GM18868 (cell line): ENCODE data around the gene SARNP.
"Not testable (repeated sequence)": the region's sequence is repeated elsewhere in the genome, so short reads cannot be mapped to it uniquely, and the experiment has no call there.

ENCODE experiments used
- ATAC-seq: cut with Tn5 transposase; IDR thresholded peaks from one replicate; pipeline ENCODE4 v1.9.1; 2021; ENCODE audit warnings: mild to moderate bottlenecking, moderate library complexity; ENCODE audit not compliant: unreplicated experiment

Gene SARNP

GRCh38 chr12:55839345-55840140, 22.0 kb upstream of the SARNP start:
- no peak for ATAC-seq

DNA sequence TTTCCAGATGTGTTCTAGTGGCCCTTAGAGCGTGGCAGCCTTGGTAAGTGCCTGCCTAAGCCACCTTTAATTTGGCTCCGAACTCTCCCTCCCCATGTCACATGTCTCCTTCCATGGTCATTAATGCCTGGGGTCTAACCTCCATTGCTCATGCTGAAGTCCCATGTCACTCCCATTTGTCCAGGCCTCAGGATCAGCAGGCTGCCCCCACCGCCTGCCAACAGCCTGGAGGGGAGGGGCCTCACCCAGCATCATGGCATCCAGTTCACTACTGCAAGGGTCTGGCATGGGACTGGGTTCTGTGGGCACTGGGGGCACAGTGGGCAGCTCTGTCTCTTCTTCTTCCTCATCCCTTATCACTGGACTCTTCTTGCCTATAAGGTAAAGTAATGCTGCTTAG, 20.8 kb upstream of the SARNP start:
- ATAC-seq = no peak

- ATAC-seq = not testable (repeated sequence)
Observed at GRCh38 chr12:55834400-55834799, 16.9 kb upstream of the SARNP start.

DNA sequence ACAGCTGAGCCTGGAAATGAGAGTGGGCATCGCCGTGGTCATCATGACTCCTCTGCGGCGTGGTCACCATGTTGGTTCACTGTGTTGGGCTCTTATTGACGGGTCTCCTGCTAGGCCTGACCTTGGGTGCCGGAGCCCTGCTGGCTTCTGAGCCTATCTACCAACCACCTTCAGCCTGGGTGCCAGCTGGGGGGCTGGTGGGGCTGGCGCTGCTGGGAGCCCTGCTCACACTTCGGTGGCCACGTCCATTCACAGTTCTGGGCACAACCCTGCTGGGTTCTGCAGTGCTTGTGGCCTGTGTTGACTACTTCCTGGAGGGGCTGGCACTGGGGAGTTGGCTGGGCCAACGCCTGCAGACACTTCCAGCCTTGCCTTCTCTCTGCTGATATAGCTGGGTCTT, 15.5 kb upstream of the SARNP start:
- ATAC-seq = no peak

DNA sequence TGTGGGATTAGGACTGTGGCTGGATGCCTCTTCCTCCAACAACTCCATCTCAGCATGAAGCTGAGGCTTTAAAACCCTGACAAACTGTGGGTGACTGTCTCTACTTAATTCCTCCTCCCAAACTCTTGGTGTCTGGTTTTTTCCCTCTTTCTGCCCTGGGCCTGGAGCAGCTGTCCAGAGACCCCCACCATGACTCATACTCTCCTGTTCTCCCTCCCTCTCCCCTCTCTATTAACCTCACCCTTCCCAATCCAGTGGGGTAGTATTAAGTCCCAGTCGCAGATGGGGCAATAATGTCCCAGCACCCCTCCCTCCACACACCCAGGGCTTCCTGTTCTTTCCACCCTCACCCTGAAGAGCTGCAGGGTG, 13.9 kb upstream of the SARNP start:
- ATAC-seq = no peak

DNA sequence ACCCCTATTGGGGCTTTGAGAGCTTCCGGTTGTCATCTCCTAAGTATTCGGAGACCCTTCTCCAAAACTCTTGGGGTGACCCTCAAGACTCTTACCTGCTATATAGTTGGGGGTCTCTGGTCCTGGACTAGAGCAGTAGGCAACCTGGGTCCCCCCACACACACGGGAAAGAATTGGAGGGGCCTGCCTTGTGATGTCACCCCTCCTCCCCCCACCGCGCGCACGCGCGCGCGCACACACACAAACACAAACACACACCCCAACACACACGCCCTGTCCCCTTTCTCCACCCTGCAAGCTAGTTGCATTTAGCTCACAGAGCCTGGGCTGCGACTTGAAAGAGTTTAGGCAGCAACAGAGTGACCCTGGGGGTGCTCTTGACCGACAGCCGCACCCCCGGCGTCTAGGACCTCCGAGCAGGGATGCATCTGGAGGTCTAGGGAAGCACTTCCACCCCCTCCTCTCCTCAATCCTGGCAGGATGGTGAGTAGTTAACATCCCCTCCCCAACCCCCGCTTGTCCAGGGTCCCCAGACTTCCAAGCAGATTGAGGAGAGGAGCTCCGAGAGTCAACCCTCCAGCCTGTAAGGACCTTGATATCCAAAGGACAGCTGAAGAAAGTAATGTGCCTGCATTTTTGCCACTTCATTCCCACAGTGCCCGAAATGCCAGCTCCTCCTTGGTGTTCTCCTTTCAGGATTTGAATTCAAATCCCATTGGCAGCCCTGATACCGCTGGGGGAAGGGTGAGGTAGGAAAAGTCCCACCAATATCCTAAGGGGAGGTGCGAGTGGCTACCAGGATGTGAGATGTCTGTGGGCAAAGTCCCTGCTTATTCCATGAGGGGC, 13.3 kb upstream of the SARNP start:
- ATAC-seq = no peak

GRCh38 chr12:55829967-55830600, 12.6 kb upstream of the SARNP start:
- peak; percentile 22 for ATAC-seq

DNA sequence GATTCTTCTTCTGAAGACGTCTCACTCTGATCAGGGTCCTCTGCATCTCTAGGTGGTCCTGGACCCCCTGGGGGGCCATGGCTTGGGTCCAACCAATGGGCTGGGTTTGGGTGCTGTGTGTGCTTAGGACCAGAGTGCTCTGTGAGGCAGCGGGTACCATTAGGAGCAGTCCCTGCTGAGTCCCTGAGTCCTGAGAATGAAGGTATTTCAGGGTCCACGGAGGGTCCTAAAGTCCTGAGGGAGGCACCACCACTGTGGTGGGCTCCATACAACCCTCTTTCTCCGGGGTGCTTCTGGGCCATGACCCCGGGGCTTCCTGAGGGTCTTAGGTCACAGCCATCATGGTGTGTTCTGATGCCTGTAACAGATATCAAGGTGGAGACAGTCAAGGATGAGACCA, 10.8 kb upstream of the SARNP start:
- ATAC-seq = no peak

DNA sequence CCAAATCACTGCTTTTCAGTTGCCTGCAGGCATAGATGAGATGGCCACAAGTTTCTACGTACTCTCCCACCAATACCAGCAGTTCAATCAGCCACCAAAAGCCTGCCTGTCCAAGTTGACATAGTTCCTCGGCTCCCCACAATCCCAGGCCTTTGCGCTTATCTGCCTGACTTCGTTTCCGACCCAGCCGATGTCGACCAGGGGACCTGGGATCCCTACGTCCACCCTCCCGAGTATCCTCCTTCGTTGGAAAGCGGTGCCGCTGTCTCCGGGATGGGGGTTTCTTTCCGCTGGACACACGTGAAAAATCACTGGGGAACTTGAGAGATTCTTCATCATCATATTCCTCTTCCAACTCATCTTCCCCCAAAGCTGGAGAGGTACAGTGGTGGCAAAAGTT, 10.3 kb upstream of the SARNP start:
- no peak for ATAC-seq

DNA sequence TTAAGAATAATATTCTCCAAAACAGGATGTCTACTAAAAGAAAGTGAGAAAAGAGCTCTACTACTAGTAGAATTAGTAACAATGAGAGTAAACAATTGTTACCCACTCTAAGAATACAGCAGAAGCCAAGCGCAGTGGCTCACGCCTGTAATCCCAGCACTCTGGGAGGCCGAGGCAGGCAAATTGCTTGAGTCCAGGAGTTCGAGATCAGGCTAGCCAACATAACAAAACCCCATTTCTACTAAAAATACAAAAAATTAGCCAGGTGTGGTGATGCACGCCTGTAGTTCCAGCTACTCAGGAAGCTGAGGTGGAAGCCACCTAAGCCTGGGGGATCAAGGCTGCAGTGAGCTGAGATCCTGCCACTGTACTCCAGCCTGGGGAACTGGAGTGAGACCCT, 7.2 kb upstream of the SARNP start:
- no peak for ATAC-seq

- no peak for ATAC-seq
Observed at GRCh38 chr12:55823419-55823818, 5.9 kb upstream of the SARNP start.

- ATAC-seq = no peak
Observed at GRCh38 chr12:55822228-55822627, 4.7 kb upstream of the SARNP start.

DNA sequence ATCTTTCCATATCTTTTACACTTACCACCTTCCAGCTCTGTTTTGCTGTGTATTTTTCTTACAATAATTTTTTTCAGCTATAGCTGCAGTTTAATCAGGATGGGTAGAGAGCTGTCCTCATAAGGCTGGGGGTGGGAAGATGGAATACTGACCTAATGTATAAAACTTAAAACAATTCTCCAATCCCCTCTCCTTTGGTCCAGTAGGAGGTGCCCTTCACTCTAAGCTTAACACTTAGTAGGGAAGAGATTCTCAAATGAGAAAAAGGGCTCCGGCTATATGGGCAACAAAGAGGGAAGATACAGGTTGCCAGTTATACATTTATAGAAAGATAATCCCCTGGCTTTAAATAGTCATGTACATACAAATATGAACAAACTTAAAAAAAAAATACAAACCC, 3.2 kb upstream of the SARNP start:
- no peak for ATAC-seq

DNA sequence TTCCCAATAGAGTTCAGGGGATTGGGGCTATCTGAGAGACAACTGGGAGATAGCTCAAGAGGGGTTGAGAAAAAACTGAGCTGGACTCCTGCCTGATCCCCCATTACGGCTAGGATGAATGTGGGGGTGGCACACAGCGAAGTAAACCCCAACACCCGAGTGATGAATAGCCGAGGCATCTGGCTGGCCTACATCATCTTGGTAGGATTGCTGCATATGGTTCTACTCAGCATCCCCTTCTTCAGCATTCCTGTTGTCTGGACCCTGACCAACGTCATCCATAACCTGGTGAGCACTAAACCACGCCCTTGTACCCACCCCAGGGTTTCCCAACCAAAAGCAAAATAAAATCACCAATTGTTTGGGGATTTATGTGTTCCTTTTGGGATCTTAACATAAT, 1.4 kb upstream of the SARNP start:
- ATAC-seq = no peak

- peak; percentile 27 for ATAC-seq
Observed at GRCh38 chr12:55818140-55818728, 710 bp upstream of the SARNP start.

GRCh38 chr12:55816881-55817344, 611 bp downstream of the SARNP start:
- no peak for ATAC-seq

- ATAC-seq = no peak
Observed at GRCh38 chr12:55815473-55815872, 2.1 kb downstream of the SARNP start.

- no peak for ATAC-seq
Observed at GRCh38 chr12:55814257-55814656, 3.3 kb downstream of the SARNP start.

DNA sequence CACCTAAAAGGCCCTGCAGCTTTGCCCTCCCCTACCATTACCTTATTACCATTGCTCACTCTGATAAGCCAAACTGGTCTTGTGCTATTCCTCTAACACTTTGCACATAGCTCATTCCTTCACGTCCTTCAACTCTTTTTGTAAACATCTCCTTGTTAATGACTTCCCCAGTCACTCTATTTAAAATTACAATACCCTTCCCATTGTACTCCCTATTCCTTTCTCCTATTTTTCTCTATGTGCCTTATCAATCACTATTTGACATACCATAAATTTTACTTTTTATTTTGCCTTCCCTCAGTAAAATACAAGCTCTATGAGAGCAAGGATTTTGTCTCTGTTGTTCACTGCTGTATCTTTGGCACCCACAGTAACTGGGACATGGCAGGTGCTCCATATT, 5.4 kb downstream of the SARNP start:
- ATAC-seq = no peak

DNA sequence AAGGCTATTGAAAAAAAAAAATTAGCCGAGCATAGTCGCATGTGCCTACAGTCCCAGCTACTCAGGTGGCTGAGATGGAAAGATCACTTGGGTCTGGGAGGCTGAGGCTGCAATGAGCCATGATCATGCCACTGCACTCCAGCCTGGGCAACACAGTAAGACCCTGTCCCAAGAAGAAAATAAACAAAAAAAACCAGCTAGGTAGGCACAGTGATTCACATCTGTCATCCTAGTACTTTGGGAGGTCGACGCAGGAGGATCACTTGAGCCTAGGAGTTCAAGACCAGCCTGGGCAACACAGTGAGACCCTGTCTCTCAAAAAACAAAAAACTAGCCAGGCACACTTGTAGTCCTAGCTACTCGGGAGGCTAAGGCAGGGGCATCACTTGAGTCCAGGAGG, 8.2 kb downstream of the SARNP start:
- ATAC-seq = no peak

GRCh38 chr12:55806982-55807381, 10.5 kb downstream of the SARNP start:
- no peak for ATAC-seq
